Keratinocyte (primary cell): ENCODE measurements around the gene AGBL3. TPM values are rescaled to one million over a fixed set of nuclear protein-coding genes. Genes with fewer than 3 reads are reported as not detected.

Source experiments
- DNase-seq: peaks from one replicate; pipeline ENCODE4 v3.0.0-alpha.2; 2011; ENCODE audit warnings: low read depth, missing footprints, low spot score
- FAIRE-seq: peaks from 2 replicates; lab custom pipeline; 2011; peaks lifted over from hg19 to GRCh38; lab: Jason Lieb, UNC
- H2AFZ ChIP-seq: 2 replicates; pipeline ENCODE4 v1.6.0; 2012; ENCODE audit warnings: low read length, control low read depth, inconsistent platforms; ENCODE audit not compliant: control insufficient read depth
- H3K27ac ChIP-seq: 2 replicates; pipeline ENCODE4 v1.5.1; 2011; ENCODE audit warnings: low read length; ENCODE audit not compliant: control insufficient read depth, insufficient read depth
- H3K27me3 ChIP-seq: 3 replicates; pipeline ENCODE4 v1.6.0; 2011; ENCODE audit warnings: low read length; ENCODE audit not compliant: control insufficient read depth, insufficient read depth; ENCODE audit errors: extremely low read depth
- H3K36me3 ChIP-seq, 2 experiments: 2 replicates in 1 of 2; 3 replicates in 1 of 2; pipeline ENCODE4 v1.5.1; 2011; ENCODE audit warnings: low read length in 2 of 2, mild to moderate bottlenecking in 1 of 2; ENCODE audit not compliant: control insufficient read depth in 2 of 2, insufficient read depth in 2 of 2; ENCODE audit errors: extremely low read depth in 1 of 2
- H3K4me1 ChIP-seq: 3 replicates; pipeline ENCODE4 v1.5.1; 2011; ENCODE audit warnings: low read length; ENCODE audit not compliant: control insufficient read depth, insufficient read depth; ENCODE audit errors: extremely low read depth
- H3K4me2 ChIP-seq: 3 replicates; pipeline ENCODE4 v1.6.0; 2011; ENCODE audit warnings: low read depth, low read length; ENCODE audit not compliant: control insufficient read depth, insufficient read depth; ENCODE audit errors: extremely low read depth
- H3K4me3 ChIP-seq, 3 experiments: fragments of 200-600 bp in 1 of 3; sonication (generic) in 1 of 3; 2 replicates in 2 of 3; 3 replicates in 1 of 3; pipeline ENCODE4 v1.5.1; 2011 to 2016; ENCODE audit warnings: low read length in 3 of 3, mild to moderate bottlenecking in 3 of 3, control low read depth in 2 of 3, inconsistent platforms in 1 of 3, low read depth in 1 of 3, mixed read lengths in 1 of 3, mixed run types in 1 of 3, moderate library complexity in 1 of 3; ENCODE audit not compliant: control insufficient read depth in 2 of 3, insufficient read depth in 2 of 3; ENCODE audit errors: extremely low read depth in 1 of 3
- H3K79me2 ChIP-seq: 2 replicates; pipeline ENCODE4 v1.6.0; 2012; ENCODE audit warnings: low read length; ENCODE audit not compliant: control insufficient read depth, insufficient read depth
- H3K9ac ChIP-seq: 3 replicates; pipeline ENCODE4 v1.6.0; 2011; ENCODE audit warnings: low read length; ENCODE audit not compliant: control insufficient read depth, insufficient read depth; ENCODE audit errors: extremely low read depth
- H3K9me1 ChIP-seq: 3 replicates; pipeline ENCODE4 v1.6.0; 2011; ENCODE audit warnings: low read length; ENCODE audit not compliant: control insufficient read depth, insufficient read depth; ENCODE audit errors: extremely low read depth
- H3K9me3 ChIP-seq: 2 replicates; pipeline ENCODE4 v1.5.1; 2012; ENCODE audit warnings: low read depth, low read length; ENCODE audit not compliant: control insufficient read depth
- H4K20me1 ChIP-seq: 3 replicates; pipeline ENCODE4 v1.6.0; 2011; ENCODE audit warnings: low read length; ENCODE audit not compliant: control insufficient read depth, insufficient read depth; ENCODE audit errors: extremely low read depth
- CTCF ChIP-seq, 3 experiments: IDR thresholded peaks in 1 of 3; conservative IDR thresholded peaks in 1 of 3; optimal IDR thresholded peaks in 1 of 3; 2 replicates in 2 of 3; 3 replicates in 1 of 3; pipeline versions ENCODE3 to v1.5.1; 2011; ENCODE audit warnings: low read length in 3 of 3, mild to moderate bottlenecking in 3 of 3, moderate library complexity in 2 of 3, control low read depth in 1 of 3, inconsistent platforms in 1 of 3; ENCODE audit not compliant: insufficient read depth in 2 of 3; ENCODE audit errors: extremely low read depth in 1 of 3
- EZH2 ChIP-seq: IDR thresholded peaks from one replicate; pipeline ENCODE4 v1.6.1; 2012; ENCODE audit warnings: inconsistent platforms, mild to moderate bottlenecking, low read length, moderate library complexity
- dilution Hi-C: fragments of 300-500 bp; cut with MboI; formaldehyde crosslinking; loops from one replicate; pipeline ENCODE4 v1.7.0; 2020; ENCODE audit warnings: low sequenced_read_pairs; ENCODE audit not compliant: extremely low pct_ligation_motif_present
- polyA plus RNA-seq, 5 experiments: library from polyadenylated mRNA; depleted of rRNA in 3 of 5; stranded (reverse) in 3 of 5; stranded (forward) in 1 of 5; unstranded in 1 of 5; fragments of >200 nt; gene quantifications; 1 replicate in 1 of 5; 2 replicates in 3 of 5; 3 replicates in 1 of 5; pipeline versions ENCODE4 v1.2.1 to v1.2.3, GENCODE V29; 2011 to 2012; ENCODE audit warnings: missing spikeins in 2 of 5, low read depth in 1 of 5, low replicate concordance in 1 of 5

The AGBL3 gene
- polyA plus RNA-seq, 1 donor (not counting 4 experiments of a cell fraction or from before 2014, with no cell fraction given): 0.97 TPM

GRCh38 chr7:135156290-135156689, 170.0 kb downstream of the AGBL3 start:
- Histone ChIP-seq H3K4me1 (peaks cover 7% of the 10 kb centered on the region), H3K79me2 (no peaks in the 10 kb centered on the region), H2AFZ (no peak overlapping the region), H3K27me3 (no peaks in the 10 kb centered on the region), H3K36me3 (no peaks in the 10 kb centered on the region), H3K4me3 (no peak overlapping the region), H3K9ac (no peak overlapping the region), H3K9me1 (no peaks in the 10 kb centered on the region), H3K4me2 (no peak overlapping the region), H4K20me1 (no peaks in the 10 kb centered on the region), H3K9me3 (no peaks in the 10 kb centered on the region), H3K27ac (no peak overlapping the region)
- dilution Hi-C loops: loop anchor here (25.0 kb wide), 1 partner anchor 169 kb away; the partner anchor contains the start of gene AGBL3
- DNase-seq: no peak
- TF ChIP-seq EZH2: no peak
- no peak for TF ChIP-seq CTCF (optimal IDR thresholded peaks at IDR 0.05 in 1 of 3, IDR thresholded peaks at IDR 0.05 in 1 of 3, conservative IDR thresholded peaks at IDR 0.05 in 1 of 3; ENCODE audit: extremely low read depth in 1 of 3, insufficient read depth in 2 of 3, low read length in 3 of 3)
- no peak for FAIRE-seq

- Histone ChIP-seq H3K4me2 (no peak overlapping the region), H4K20me1 (no peaks in the 10 kb centered on the region), H3K79me2 (no peaks in the 10 kb centered on the region), H2AFZ (no peak overlapping the region), H3K36me3 (no peaks in the 10 kb centered on the region), H3K9me3 (no peaks in the 10 kb centered on the region), H3K27ac (no peak overlapping the region), H3K4me1 (peaks cover 7% of the 10 kb centered on the region), H3K4me3 (no peak overlapping the region), H3K9ac (no peak overlapping the region), H3K27me3 (no peaks in the 10 kb centered on the region), H3K9me1 (no peaks in the 10 kb centered on the region)
- TF ChIP-seq EZH2 (no peak), CTCF (optimal IDR thresholded peaks at IDR 0.05 in 1 of 3, IDR thresholded peaks at IDR 0.05 in 1 of 3, conservative IDR thresholded peaks at IDR 0.05 in 1 of 3; ENCODE audit: extremely low read depth in 1 of 3, insufficient read depth in 2 of 3, low read length in 3 of 3) (no peak)
- DNase-seq: no peak
- no peak for FAIRE-seq
- dilution Hi-C loops: loop anchor here (25.0 kb wide), 1 partner anchor 171 kb away; the partner anchor contains the start of gene AGBL3
Observed at GRCh38 chr7:135158141-135158655, 171.9 kb downstream of the AGBL3 start.
